Stimulated activated naive CD8-positive, alpha-beta T cell treated with anti-CD3 and anti-CD28 coated beads, Interleukin-15, Interleukin-2, amounts not matched to agents 100 U/mL and 50 U/mL, for 24 hours (primary cell): ENCODE results near the gene FLNC.
A peak's percentile ranks its signal among the peaks of the same experiment; 100 is the strongest.

Experiments
- ATAC-seq: fragments of 150-1000 bp; cut with Tn5 transposase; one replicate; pipeline ENCODE4 v1.10.0; 2021
- DNase-seq: peaks from one replicate; pipeline ENCODE4 v3.0.0; 2021

The FLNC gene

DNA sequence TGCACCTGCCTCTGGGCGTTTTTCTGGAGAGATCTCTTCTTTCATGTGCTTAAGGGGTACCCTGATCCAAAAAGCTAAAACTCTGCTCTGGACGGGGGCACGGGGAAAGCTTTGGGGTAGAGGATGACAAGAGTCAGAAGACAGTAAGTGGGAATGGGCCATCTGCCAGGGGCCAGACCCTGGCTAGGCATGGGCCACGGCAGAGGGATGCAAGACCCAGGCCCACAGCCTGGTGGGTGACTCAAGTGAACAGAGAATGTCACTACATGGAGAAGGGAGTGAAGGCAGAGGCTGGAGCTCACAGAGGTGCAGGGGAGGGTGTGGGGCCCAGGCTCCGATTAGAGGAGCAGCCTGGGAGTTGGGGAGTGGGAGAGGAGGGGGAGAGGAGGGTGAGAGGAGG, 15.3 kb downstream of the FLNC start:
- no peak for DNase-seq

DNA sequence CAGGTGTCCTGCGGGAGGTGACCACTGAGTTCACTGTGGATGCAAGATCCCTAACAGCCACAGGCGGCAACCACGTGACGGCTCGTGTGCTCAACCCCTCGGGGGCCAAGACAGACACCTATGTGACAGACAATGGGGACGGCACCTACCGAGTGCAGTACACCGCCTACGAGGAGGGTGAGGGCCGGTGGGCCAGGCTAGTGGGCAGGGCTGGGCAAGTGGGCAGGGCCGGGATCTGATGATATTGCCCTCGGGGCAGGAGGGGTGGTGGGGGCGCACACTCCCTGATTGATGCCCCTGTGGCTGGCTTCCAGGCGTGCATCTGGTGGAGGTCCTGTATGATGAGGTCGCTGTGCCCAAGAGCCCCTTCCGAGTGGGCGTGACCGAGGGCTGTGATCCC, 15.8 kb downstream of the FLNC start:
- ATAC-seq = no peak
- no peak for DNase-seq

More for the DNA sequence above, 15.3 kb downstream of the FLNC start:
- no peak for ATAC-seq

DNA sequence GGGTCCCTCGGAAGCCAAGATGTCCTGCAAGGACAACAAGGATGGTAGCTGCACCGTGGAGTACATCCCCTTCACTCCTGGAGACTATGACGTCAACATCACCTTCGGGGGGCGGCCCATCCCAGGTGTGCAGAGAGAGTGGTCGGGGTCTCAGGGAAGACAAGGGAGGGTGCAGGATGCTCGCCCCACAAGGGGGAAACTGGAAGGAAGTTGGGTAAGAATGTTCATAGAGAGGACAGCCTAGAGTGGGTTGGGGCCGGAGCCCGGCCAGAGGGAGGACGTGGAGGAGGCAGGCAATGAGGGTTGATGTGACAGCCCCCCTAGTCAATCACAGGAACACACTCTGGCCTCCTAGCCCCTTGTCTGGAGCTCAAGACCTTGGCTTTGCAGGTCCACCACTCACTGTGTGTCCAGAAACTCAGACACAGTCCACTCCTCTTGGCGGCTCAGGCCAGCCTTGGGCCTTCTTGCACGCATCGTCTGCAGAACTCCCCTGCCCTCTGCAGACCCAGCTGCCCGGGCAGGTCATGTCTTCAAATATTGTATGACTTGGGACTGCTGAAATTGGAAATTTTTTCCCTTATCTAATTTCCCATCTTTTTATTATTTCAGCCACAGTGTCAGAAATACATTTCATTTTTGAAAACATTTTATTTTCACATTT, 16.7 kb downstream of the FLNC start:
- ATAC-seq (no peak), DNase-seq (no peak)

DNA sequence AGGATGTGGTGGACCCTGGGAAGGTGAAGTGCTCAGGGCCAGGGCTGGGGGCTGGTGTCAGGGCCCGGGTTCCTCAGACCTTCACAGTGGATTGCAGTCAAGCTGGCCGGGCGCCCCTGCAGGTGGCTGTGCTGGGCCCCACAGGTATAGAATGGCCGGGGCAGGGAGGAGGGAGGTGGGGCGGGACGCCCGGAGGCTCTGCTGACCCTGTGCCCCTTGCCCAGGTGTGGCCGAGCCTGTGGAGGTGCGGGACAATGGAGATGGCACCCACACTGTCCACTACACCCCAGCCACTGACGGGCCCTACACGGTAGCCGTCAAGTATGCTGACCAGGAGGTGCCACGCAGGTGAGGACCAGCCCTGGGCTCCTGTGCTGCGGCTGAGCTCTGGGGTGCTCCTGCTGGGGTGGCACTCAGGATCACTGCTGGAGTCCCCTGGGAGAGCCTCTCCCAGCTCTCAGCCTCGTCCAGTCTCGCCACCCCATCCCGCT, 17.6 kb downstream of the FLNC start:
- no peak for ATAC-seq
- no peak for DNase-seq

DNA sequence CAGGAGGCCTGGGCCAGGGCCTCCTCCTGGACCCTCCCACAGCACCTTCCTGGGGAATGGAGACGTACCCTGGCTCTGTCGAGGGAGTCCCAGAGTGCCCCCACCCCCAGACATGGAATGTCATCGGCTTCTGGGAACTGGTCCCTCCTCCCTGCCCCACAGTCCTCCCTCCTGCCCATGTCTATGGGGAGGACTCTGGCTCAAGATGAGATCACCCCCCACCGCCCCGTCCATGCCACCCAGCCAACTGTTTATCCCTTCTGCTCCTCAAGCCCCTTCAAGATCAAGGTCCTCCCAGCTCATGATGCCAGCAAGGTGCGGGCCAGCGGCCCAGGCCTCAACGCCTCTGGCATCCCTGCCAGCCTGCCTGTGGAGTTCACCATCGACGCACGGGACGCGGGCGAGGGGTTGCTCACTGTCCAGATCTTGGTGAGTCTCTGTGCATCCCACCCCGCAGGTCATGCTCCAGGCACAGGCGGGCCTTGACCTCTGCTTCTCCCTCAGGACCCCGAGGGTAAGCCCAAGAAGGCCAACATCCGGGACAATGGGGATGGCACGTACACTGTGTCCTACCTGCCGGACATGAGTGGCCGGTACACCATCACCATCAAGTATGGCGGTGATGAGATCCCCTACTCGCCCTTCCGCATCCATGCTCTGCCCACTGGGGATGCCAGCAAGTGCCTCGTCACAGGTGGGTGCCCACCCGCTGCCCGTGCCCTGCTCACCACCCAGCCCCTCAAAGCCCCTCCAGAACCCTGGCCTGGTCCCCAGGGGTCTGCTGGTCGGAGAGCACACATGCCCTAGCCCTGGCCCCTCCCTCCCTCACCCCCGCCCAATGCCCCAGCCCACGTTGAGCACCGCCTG, 18.3 kb downstream of the FLNC start:
- no peak for ATAC-seq

DNA sequence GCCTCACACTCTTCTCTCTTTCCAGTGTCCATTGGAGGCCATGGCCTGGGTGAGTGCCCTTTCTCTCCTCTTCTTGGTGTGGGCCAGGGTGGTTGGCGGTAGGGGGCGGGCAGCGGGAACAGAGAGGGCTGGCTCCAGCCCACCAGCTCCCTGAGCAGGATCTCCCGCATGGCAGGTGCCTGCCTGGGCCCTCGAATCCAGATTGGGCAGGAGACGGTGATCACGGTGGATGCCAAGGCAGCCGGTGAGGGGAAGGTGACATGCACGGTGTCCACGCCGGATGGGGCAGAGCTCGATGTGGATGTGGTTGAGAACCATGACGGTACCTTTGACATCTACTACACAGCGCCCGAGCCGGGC, 18.9 kb downstream of the FLNC start:
- ATAC-seq (no peak), DNase-seq (no peak)

More for the DNA sequence above, 18.3 kb downstream of the FLNC start:
- no peak for DNase-seq

DNA sequence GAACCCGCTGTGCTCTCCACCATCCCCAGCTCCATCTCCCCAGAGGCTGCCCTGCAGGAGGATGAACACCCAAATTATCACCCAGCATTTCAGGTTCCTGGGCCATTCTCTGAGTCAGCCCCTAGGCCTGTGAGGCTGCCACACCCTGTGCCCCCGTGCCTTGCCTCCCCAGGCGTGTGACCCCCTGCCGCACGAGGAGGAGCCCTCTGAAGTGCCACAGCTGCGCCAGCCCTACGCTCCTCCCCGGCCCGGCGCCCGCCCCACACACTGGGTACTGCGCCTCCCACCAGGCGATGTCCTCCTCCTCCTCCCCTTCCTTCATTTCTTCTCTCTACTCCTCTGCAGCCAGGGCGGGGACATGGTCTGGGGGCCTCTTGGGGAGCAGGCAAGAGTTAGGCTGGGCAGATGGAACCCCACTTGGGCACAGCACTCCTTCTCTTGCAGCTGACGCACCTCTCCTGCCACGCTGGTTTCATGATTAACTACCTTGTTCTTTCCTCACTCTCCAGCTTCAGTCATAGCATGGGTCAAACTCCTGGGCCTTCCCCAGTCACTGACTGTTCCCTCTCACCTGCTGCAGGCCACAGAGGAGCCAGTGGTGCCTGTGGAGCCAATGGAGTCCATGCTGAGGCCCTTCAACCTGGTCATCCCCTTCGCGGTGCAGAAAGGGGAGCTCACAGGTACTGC, 19.7 kb downstream of the FLNC start:
- DNase-seq = no peak

DNA sequence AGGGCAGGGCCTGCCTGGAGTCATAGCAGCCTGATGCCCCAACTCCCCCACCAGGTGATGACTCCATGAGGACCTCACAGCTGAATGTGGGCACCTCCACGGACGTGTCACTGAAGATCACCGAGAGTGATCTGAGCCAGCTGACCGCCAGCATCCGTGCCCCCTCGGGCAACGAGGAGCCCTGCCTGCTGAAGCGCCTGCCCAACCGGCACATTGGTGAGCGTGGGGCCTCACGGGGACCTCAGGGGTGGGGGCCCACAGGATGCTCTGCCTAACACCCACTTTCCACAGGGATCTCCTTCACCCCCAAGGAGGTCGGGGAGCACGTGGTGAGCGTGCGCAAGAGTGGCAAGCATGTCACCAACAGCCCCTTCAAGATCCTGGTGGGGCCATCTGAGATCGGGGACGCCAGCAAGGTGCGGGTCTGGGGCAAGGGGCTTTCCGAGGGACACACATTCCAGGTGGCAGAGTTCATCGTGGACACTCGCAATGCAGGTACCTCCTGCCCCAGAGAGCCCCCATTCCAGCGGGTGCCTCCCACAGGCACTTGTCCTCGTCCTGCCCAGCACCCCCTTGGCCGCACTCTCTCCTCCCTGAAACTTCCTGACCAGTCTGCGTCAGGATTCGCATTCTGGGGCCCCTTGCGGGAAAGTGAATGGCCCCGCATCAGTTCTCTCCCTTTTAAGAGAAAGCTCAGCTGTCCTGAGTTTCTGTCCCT, 22.5 kb downstream of the FLNC start:
- DNase-seq = no peak
- ATAC-seq = no peak

More for the DNA sequence above, 19.7 kb downstream of the FLNC start:
- ATAC-seq = no peak

DNA sequence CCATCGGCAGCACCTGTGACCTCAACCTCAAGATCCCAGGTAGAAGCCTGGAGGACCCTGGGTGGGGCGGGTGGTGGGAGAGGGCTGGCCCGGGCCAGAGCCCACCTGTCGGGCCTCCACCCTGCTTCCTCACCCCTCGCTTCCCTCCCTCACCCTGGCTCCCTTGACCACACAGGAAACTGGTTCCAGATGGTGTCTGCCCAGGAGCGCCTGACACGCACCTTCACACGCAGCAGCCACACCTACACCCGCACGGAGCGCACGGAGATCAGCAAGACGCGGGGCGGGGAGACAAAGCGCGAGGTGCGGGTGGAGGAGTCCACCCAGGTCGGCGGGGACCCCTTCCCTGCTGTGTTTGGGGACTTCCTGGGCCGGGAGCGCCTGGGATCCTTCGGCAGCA, 23.6 kb downstream of the FLNC start:
- no peak for DNase-seq
- ATAC-seq = no peak

DNA sequence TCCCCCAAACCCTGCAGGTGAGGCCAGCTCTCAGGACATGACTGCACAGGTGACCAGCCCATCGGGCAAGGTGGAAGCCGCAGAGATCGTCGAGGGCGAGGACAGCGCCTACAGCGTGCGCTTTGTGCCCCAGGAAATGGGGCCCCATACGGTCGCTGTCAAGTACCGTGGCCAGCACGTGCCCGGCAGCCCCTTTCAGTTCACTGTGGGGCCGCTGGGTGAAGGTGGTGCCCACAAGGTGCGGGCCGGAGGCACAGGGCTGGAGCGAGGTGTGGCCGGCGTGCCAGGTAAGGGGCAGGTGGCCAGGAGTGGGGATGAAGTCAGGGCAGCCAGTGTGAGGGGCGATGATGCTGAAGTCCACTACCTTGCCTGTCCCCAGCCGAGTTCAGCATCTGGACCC, 24.2 kb downstream of the FLNC start:
- DNase-seq (no peak), ATAC-seq (no peak)

DNA sequence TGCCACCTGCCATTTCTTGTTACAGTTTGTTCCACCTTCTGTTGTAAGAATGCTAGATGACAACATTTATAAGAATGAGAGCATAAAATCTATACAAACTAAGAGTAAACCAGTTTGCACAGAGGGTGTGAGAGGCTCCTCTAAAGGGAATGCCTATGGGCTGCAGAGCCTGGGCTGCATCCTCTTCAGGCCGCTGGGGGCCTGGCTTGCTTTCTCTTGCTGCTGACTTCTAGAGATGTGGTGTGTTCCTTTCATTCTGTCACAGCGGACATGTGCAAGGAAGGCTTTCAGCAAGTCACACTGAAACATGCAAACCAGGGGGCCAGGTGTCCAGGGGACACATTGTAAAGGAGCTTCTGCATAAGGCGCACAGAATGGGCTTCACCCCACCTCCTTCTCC, 25.4 kb downstream of the FLNC start:
- DNase-seq (no peak), ATAC-seq (no peak)

DNA sequence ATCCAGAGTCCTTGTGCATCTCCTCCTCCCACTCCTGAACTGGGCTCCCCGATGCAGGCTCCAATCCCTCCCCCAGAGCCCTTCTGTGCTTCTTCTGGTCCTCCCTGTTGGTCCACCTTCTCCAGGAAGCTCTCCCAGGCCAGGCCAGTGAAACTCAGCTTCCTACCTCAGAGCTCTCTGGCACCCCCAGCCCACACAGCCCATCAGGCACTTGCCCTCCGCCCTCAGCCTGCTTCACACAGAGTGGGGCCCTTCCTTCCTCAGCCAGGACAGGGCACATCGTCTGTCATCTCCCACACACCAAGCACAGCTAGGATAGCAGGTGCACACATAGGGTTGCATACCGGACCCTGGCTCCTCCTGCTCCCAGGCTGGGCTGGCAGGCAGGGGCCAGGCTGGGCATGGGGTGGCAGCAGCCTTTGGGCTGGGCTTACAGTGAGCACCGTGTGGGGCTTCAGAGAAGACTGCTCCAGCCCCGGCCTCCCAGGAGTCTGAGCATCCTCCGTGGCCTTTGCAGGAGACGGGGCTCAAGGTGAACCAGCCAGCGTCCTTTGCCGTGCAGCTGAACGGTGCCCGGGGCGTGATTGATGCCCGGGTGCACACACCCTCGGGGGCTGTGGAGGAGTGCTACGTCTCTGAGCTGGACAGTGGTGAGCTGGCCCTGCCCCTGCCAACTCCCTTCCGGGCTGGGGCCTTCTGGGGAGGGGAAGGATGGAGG, 26.0 kb downstream of the FLNC start:
- DNase-seq = no peak
- ATAC-seq = no peak

DNA sequence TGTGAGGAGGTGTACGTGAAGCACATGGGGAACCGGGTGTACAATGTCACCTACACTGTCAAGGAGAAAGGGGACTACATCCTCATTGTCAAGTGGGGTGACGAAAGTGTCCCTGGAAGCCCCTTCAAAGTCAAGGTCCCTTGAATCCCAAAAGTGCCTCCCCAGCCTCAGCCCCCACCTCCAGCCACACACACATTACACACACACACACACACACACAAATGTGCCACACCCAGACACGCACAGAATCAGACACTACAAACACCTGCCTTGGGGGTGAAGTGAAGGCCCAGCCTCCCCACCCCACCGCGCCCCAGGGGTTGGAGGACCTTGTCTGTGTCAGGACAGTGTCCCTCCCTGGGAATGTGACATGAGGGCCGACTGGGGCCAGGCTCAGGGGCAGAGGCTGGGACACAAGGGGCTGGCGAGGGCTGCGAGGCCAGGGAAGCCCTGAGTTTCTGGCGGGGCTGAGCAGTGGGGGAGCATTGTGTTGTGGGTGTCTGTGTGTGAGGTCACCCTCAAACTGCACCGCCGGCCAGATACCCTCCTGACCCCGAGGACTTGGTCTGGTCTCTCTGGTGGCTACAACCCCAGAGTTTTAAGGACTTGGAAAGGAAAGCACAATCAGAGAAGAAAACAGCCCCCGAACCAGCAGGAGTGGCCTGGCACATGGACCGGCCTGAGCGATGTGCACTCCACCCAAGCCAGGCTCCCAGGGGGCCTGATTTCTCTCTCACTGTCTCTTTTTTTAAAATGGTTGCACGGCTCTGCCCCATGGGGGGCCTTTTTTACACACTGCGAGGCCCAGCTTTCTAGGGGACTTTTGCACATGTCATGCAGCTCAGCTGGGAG, 28.4 kb downstream of the FLNC start:
- DNase-seq (no peak), ATAC-seq (no peak)

DNA sequence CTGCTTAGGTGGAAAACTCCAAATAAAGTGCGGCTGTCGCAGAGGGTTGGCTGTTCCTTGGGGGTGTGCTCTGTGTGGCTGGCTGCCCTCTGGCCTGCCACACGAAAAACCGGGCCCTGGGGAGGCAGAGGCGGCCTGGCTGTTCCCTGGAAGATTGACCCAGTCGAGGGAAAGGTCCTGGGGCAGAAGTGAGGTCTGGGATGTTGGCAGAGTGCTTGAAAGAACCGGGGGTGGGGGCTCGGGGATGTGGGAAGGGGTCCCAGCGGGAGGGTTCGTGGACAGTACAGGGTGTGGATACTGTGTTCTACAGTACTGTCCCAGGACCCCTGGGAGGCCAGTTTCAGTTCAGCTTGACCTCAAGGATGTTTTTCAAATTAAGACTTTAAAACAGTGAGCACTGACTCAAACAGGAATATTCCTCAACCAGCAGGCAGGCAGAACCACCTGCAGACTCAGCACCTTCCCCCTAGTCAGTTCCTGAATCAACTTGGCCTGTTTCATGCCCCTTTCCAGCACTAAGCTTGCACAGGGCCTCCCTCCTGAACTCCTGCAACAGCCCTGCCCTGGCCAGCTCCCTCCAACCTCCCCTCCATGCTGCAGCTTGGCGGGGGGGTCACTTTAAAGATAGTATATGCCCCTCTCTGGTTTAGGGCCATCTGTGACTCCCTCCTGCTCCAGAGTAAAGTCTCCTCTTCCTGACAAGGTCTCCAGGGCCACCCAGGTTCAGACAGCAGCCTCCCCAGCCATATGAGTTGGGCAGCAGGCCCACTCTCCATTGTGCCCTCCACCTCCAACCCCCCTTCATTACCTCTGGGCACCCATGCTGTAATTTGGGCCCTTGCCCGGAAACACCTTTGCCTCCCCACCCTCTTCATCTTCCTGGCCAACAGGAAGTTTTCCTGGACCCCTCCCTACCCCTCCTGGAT, 29.3 kb downstream of the FLNC start:
- ATAC-seq = no peak
- DNase-seq = no peak

DNA sequence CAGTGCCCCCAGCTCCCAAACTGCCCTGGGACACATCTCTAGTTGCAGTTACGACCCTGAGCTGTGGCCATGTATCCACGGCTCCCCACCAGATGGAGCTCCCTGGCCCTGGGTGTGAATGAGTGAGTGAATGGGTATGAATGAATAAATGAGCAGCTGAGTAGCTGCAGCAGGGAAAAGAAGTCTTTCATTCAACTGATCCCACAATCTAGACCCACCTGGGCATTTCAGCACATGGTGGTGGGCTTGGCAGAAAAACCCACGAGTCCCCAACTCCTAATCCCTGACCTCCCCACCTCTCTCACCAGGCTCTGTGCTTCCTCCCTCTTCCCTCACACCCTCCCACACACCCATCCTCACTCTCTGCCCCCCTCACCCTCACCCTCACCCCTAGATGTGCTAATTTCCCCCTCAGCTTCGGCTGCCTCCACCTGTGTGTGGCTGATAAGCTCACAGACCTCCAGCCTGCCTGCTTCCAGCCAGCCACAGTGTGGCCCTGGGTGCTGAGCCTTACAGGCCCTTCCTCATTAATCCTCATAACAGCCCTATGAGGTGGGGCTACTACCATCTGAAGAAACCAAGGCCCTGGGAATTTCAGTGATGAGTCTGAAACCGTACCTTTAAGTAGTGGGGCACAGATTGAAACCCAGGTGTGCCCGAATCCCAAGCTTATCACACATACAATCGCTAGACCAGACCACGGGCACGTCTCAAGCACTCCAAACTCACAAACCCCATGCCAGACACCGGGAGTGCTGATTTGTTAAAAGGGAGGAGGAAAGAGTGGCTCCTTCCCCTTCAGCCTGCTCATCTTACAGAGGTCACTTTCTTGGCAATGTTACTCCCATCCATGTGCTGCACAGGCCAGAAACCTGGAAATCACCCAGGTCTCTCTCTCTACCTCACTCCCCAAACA, 30.2 kb downstream of the FLNC start:
- DNase-seq = no peak
- no peak for ATAC-seq

DNA sequence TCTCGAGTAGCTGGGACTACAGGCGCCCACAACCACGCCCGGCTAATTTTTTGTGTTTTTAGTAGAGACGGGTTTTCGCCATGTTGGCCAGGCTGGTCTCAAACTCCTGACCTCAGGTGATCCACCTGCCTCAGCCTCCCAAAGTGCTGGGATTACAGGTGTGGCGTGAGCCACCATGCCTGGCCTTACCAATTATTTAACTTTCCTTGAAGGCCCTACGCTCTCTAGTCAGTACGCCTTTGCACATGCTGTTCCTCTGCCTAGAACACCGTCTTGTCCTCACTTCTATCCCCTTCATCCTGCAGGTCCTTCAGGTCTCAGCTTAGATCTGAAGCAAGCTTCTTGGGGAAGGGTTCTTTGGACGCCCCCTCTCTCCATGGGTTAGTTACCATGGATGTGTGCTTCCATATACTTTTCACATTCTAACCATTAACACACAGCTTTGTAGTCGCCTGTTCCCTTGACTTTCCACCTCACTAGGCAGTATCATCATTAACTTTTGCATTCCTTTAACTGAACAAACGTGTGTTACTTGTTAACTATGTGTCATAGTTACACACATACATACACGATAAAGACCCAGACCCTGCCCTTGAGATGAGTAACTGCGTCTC, 31.9 kb downstream of the FLNC start:
- DNase-seq = no peak
- no peak for ATAC-seq

DNA sequence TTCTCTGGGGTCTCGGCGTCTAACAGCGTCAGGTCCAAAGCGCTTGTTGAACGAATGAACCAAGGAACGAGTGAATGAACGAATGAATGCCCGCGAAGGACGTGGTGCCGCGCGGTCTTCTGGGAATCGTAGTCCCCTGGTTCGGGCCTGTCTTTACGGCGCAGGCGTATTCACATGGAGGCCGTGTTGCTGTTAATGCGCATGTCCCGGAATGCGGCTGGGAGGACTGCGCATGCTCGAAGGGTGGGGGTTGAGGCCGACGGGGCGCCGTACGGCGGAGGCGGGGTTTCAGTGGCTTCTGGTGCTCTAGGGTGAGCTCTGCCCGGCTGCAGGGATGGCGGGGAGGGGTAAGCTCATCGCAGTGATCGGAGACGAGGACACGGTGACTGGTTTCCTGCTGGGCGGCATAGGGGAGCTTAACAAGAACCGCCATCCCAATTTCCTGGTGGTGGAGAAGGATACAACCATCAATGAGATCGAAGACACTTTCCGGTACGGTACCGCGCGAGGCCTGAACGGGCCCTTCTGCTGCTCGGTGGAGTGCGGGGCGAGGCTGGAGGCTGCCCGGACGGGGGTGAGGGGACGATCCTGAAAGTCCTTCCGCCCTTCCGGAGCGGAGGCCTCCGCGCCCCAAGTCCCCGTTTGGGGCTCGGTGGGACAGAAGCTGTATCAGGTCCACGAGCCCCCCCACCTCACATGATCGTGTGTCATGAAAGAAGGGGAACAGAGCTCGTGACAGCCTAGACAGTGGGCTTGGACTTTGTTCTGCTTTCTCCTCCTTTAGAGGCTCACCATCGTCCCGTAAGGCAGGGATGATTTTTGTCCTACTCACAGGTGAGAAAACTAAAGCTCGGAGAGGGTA, 32.6 kb downstream of the FLNC start, which contains the start of gene ATP6V1F:
Gene ATP6V1F (plus strand): TSS at position 286 of the 862 bp plus-strand sequence. CDS start 49 bp downstream, at position 335.
- peak; percentile 100 for DNase-seq
- ATAC-seq = peak; percentile 90
